GM21423 (cell line): ENCODE data around the gene PCBD1.
"Not testable (repeated sequence)": the region's sequence is repeated elsewhere in the genome, so short reads cannot be mapped to it uniquely, and the experiment has no call there.

Experiments used
- ATAC-seq: cut with Tn5 transposase; IDR thresholded peaks from one replicate; pipeline ENCODE4 v1.9.1; 2021; ENCODE audit warnings: mild to moderate bottlenecking, moderate library complexity; ENCODE audit not compliant: unreplicated experiment

Gene PCBD1

DNA sequence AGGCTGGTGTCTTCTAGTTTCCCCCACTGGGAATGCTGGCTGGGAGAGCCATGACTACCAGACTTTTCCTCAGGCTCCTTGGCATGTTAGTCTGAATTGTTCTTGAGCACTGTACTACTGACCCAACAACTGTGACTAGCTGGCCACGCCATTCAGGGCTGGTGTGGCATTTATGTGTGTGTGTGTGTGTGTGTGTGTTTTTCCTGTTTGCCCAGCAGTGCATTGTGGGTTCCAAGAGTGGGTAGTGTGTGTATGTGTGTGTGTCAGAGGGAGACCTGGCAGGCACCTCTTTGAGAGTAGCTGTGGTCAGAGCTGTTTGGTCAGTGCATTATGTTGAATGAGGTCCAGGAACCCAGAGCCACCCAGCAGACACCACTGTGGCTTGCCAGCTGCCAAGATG lies 9.2 kb downstream of the PCBD1 start:
- no peak for ATAC-seq

GRCh38 chr10:70874061-70874460 lies 14.3 kb downstream of the PCBD1 start:
- ATAC-seq = no peak

DNA sequence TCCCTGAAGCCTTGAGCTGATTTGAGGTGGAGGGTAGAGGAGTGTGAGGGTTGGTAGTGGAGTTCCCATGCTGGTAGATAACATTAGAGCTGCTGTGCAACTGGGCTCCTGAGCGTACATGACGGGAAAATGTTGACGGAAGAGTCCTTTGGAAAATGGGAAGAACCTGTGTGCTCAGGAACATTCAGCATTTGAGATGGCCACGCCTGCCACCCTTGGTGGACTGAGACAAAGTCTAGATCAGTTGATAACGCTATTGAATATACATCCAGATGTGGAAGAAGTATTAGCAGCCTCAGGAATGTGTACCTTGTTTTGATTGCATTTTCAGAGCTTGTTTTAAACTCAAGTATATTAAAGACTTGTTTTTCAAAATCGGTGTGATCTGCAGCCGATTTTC lies 16.1 kb downstream of the PCBD1 start:
- ATAC-seq = no peak

GRCh38 chr10:70866424-70866823 lies 21.9 kb downstream of the PCBD1 start:
- no peak for ATAC-seq

GRCh38 chr10:70864935-70865334 lies 23.4 kb downstream of the PCBD1 start:
- ATAC-seq = no peak

GRCh38 chr10:70863470-70864160 lies 24.8 kb downstream of the PCBD1 start:
- no peak for ATAC-seq

DNA sequence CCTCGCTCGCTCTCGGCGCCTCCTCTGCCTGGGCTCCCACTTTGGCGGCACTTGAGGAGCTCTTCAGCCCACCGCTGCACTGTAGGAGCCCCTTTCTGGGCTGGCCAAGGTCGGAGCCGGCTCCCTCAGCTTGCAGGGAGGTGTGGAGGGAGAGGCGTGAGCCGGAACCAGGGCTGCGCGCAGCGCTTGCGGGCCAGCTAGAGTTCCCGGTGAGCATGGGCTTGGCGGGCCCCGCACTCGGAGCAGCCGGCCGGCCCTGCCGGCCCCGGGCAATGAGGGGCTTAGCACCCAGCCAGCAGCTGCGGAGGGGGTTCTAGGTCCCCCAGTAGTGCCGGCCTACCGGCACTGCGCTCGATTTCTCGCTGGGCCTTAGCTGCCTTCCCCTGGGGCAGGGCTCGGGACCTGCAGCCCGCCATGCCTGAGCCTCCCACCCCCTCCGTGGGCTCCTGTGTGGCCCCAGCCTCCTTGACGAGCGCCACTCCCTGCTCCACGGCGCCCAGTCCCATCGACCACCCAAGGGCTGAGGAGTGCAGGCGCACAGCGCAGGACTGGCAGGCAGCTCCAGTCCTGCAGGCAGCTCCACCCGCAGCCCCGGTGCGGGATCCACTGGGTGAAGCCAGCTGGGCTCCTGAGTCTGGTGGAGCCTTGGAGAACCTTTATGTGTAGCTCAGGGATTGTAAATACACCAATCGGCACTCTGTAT lies 26.7 kb downstream of the PCBD1 start:
- not testable (repeated sequence) for ATAC-seq

GRCh38 chr10:70858759-70859158 lies 29.6 kb downstream of the PCBD1 start:
- ATAC-seq = no peak

GRCh38 chr10:70856454-70856853 lies 31.9 kb downstream of the PCBD1 start:
- ATAC-seq = no peak

DNA sequence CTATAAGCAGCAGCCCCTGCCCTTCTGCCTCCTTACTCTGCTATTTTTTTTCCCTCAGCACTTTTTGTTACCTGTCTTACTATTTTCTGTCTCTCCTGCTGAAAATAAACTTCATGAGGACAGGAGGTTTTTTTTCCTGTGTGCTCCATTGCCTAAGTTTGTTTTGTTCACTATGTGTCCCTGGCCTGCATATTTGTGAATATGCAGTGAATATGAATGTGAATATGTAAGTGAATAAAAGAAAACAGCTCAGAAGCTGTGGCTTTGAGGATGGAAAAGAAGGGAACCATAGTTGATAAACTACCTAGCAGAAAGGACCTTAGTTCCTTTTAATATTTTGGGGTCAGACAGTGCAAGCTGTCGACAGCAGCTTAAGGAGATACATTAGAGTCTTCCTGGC lies 34.9 kb downstream of the PCBD1 start:
- no peak for ATAC-seq

GRCh38 chr10:70853038-70853437 lies 35.3 kb downstream of the PCBD1 start:
- no peak for ATAC-seq

DNA sequence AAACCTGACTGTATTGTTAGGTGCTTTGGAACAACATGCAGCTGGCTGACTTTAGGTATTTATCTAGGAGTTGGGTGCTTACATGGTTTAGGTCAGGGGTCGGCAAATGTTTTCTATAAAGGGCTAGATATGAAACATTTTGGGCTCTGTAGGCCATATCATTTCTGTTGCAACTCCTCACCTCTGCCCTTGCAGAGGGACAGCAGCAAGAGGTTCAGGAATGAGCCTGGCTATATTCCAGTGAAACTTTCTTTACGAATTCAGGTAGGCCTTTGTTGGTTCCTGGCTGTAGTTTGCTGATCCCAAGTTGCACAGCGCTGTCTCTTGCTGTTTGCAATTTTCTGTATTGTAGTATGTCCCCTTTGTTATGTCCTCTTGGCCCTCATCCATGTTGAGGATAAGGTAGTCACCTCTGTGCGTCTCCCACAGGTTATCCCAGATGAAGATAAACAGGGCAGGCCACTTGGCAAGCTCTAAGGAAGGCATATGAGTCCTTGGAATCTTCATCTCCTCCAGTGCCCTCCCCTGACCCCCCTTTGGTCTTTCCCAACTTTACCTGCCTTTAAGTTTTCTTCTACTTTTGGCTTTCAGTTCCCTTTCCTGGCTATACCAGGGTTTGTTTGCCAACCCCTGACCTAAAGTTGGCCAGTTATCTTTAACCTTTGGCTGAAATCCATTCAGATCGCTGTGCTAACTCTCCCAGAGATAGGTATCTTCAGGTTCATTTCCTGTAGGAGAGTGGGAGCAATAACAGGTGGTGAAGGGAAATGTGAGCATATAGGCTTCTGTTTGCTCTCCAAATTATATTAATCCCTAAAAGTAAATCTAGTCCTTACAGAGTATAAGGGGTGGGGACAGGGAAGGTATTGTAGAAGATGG lies 36.5 kb downstream of the PCBD1 start:
- no peak for ATAC-seq

DNA sequence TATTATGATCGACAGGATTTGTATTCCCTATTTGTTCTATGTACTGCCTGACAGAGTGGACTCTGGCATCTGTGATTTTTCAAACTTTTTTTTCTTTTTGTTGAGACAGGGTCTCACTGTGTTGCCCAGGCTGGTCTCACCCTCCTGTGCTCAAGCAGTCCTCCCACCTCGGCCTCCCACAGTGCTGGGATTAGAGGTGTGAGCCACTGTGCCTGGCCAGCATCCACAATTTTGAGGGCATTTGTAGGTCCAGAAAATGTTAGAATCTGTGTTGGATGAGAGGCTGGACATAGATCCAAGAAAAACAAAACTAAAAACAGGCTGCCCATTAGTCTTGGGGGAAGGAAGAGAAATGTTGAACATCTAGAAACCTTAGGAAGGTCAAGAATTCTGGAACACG lies 38.3 kb downstream of the PCBD1 start:
- ATAC-seq = no peak

DNA sequence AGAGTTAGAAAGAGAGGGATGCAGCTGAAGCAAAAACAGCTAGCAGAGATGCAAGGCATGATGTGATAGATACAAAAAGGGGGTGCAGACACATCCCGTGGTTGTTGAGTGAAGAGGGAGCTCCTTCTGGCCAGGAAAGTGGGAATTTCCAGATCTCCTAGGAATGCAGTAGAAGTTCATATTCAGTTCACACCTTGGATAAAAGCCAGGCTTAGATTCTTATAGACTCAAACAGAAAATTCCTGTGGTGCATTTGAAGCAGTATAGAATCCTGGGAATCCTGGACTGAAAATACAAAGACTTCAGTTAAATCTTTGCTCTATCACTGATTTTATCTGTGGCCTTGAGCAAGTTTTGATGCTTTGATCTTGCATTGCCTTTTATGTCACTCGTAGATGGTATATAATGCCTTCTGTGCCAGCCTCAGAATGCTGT lies 38.8 kb downstream of the PCBD1 start:
- ATAC-seq = no peak

- ATAC-seq = no peak
Measured at GRCh38 chr10:70847659-70848360, 40.6 kb downstream of the PCBD1 start.

DNA sequence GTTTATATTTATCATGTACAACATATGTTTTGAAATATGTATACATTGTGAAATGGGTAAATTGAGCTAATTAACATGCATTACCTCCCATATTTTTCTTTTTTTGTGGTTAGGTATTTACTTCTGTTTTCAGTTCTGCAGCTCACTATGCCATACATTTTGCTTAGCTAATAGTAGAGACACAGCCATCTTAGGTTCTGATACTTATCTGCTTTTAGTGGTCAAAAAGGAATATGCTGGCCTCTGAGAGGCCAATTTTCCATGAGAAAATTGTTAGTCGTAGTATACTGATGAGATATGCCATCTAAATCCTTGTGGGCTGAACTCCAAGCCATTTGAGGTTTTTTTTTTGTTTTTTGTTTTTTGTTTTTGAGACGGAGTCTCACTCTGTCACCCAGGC lies 41.6 kb downstream of the PCBD1 start:
- ATAC-seq = no peak

DNA sequence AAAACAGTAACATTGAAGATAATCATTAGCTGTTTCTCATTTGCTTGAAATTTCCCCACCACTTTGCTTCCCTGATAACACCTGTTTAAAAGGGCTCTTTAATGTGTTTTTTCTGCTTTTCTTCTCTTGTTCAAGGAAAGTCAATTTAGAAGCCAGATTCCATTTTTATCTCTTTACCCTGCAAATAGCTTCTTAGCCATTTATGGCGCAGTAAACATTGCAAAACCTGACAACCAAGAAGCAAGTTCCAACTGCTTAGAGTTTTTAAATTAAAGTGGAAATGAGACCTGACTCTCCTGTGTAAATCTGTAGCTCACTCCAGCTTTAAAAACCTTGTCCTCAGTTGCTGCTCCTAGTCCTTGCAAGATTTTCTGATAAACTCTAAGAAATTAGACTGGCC lies 42.5 kb downstream of the PCBD1 start:
- ATAC-seq = no peak

DNA sequence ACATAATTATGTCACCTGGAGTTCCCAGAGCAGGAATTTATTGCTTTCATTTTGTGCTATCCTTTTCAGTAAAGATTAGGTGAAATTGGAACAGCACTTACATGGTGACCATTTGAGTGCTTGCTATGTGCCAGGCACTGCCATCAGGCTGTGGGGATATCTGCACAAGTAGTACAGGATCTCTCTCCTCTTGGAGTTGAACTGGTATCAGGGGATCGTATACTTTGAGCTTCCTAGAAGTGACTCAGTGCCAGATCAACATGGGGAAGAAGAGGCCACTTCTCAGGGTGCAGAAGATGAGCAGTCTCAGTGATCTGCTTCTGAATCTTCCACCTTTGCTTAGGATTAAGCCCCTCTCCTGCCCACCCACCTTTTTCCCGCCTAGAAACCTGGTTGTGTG lies 43.1 kb downstream of the PCBD1 start:
- ATAC-seq = no peak

GRCh38 chr10:70843776-70844489 lies 44.4 kb downstream of the PCBD1 start:
- no peak for ATAC-seq

DNA sequence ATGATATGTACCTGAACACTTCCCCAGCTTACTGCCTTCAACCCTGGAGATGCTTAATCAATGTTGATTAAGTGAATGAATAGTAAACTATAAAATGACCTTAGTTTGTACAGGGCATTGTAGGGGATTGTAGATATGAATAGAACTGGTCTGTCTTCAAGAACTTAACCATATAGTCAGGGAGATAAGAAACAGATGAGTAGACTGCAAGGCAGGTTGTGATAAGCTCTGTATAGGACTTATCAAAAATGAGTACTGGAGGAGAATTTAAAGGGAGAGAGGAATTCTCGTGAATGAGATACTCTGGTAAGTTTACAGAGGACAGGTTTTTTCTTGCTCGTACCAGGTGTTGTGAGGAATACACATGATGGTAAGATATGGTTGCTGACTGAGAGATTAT lies 45.0 kb downstream of the PCBD1 start:
- ATAC-seq = no peak
